ENCODE results near the gene TMEM183A. TPM values are rescaled to one million over a fixed set of nuclear protein-coding genes. Genes with fewer than 3 reads are reported as not detected.

TMEM183A gene
- total RNA-seq, 1 donor from 2014 or later, result 79.2 TPM

DNA sequence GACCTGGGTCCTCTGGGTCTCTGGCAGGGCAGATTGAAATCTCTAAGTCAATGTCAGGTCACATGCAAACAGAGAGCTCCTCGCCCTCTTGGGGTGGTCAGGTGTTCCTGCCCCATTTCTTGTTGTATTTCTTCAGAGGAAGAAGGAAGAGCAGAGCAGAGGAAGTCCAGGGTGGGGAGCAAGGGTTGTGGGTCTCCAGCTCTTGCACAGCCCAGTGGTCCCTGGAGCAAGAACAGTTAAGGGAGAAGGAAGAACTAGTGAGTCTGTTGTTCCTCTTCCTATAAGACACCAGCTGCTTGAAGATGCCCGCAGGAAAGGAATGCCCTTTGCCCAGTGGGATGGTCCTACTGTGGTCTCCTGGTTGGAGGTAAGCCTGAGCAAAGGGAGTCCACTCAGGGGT lies 52.3 kb downstream of the TMEM183A start:
- no peak for DNase-seq (ENCODE audit: low read depth)
- TF ChIP-seq, protein P1, sequence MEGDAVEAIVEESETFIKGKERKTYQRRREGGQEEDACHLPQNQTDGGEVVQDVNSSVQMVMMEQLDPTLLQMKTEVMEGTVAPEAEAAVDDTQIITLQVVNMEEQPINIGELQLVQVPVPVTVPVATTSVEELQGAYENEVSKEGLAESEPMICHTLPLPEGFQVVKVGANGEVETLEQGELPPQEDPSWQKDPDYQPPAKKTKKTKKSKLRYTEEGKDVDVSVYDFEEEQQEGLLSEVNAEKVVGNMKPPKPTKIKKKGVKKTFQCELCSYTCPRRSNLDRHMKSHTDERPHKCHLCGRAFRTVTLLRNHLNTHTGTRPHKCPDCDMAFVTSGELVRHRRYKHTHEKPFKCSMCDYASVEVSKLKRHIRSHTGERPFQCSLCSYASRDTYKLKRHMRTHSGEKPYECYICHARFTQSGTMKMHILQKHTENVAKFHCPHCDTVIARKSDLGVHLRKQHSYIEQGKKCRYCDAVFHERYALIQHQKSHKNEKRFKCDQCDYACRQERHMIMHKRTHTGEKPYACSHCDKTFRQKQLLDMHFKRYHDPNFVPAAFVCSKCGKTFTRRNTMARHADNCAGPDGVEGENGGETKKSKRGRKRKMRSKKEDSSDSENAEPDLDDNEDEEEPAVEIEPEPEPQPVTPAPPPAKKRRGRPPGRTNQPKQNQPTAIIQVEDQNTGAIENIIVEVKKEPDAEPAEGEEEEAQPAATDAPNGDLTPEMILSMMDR (conservative IDR thresholded peaks at IDR 0.05; ENCODE audit: low read depth, low read length), result no peak
- no peak overlapping the region for H3K4me3 ChIP-seq (ENCODE audit: low read depth, low read length)

DNA sequence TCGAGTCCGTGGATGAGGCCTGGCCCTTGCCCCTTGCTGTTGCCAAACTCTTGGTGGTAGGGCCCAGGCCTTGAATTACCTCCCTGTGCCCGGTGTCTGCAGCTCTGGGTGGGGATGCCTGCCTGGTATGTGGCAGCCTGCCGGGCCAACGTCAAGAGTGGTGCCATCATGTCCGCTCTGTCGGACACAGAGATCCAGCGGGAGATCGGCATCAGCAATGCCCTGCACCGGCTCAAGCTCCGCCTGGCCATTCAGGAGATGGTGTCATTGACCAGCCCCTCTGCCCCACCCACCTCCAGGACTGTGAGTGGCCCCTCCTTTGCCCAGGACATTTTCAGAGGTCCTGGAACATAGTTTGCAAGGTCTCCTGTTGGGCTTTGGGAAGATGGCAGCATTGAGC lies 52.9 kb downstream of the TMEM183A start:
- H3K4me3 ChIP-seq (ENCODE audit: low read depth, low read length), result no peak overlapping the region
- DNase-seq (ENCODE audit: low read depth), result no peak
- TF ChIP-seq, protein P1 (conservative IDR thresholded peaks at IDR 0.05; ENCODE audit: low read depth, low read length), result no peak

DNA sequence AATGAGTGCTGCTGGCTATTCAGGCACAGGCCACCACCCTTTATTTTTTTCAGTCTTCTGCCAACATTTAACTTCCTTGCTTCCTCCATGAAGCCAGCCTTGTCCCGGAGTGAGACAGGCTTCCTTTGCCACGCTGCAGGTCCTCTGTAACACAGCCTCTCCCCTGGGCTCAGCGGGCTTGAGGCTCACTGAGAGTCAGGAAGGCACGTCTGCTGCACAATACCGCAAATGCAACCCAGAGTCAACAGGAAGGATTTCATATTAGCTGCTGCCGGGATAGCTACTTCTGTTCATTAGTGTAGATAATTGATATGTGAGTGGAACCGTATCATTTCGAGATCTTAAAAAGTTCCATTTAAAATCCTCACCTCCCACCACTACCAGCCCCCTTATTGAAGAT lies 56.1 kb downstream of the TMEM183A start:
- no peak overlapping the region for H3K4me3 ChIP-seq (ENCODE audit: low read depth, low read length)
- TF ChIP-seq, protein P1 (conservative IDR thresholded peaks at IDR 0.05; ENCODE audit: low read depth, low read length), result no peak
- DNase-seq (ENCODE audit: low read depth), result no peak

DNA sequence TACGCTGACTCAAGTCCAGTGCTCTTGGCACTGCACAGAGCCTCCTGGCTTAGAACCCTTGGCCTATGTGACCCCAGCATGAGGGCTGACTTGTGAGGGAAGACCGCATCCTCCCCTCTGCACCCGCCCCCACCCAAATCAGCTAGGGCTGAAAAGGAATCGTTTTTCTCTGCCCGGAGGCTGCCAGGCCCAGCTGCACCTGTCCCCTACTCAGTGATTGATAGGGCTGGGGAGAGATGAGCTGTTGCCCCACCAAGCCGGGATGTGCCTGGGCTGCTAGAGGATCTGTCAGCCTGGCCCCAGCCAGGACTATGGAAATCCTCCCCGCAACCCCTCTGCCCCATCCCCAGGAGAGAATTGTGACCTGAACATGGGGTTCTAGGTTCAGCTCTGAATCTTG lies 58.0 kb downstream of the TMEM183A start:
- no peak overlapping the region for H3K4me3 ChIP-seq (ENCODE audit: low read depth, low read length)

DNA sequence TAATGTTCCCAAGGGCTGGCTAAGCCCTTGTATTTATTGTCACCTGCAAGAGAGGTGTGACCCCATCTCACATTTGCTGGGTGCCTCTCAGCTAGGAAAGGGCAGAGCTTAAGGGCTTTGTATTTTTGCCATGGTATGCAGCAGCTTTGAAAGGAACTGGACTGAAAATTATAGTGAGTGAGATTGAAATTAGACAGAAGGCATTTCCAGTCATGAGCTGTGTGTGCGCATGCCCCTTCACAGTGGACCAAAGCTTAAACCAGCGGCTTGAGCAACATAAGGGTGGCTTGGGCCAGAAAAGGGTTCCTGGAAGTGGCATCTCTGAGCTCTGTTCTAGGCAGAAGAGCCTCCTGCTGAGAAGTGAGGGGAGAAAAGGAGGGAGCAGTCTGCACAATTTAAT lies 58.8 kb downstream of the TMEM183A start:
- no peak overlapping the region for H3K4me3 ChIP-seq (ENCODE audit: low read depth, low read length)
- TF ChIP-seq, protein P1 (conservative IDR thresholded peaks at IDR 0.05; ENCODE audit: low read depth, low read length), result no peak
- no peak for DNase-seq (ENCODE audit: low read depth)

More for the DNA sequence above, 58.0 kb downstream of the TMEM183A start:
- TF ChIP-seq, protein P1 (conservative IDR thresholded peaks at IDR 0.05; ENCODE audit: low read depth, low read length), result no peak
- no peak for DNase-seq (ENCODE audit: low read depth)

DNA sequence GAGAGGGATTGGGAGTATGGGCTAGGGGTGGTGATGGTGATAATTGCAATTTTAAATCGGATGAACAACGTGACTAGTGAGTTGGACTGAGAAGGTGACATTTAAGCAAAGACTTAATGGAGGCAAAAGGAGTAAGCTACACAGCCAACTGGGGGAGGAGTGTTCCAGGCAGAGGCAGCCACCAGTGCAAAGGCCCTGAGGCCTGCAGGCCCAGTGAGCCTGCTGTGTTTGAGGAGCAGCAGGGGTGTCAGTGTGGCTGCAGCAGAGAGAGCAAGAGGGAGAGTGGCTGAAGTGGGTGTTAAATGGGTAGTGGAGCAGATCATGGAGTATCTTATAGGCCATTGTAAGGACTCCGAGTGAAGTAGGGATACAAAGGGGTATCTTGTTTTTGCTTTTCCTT lies 59.8 kb downstream of the TMEM183A start:
- no peak for DNase-seq (ENCODE audit: low read depth)

More for the DNA sequence above, 59.8 kb downstream of the TMEM183A start:
- no peak overlapping the region for H3K4me3 ChIP-seq (ENCODE audit: low read depth, low read length)
- TF ChIP-seq, protein P1 (conservative IDR thresholded peaks at IDR 0.05; ENCODE audit: low read depth, low read length), result no peak

Data from epithelial cell of proximal tubule (primary cell).